Neural cell (in vitro differentiated cells): Measurements from ENCODE around the gene DHRS3.

ENCODE experiments used
- MXI1 ChIP-seq: fragments of 450-650 bp; conservative IDR thresholded peaks from 2 replicates; pipeline ENCODE4 v1.6.1; 2014; ENCODE audit warnings: antibody characterized with exemption, mild to moderate bottlenecking; ENCODE audit not compliant: poor library complexity, severe bottlenecking
- POLR2AphosphoS5 ChIP-seq: IDR thresholded peaks from 2 replicates; pipeline ENCODE4 v1.6.1; 2012
- TAF1 ChIP-seq: IDR thresholded peaks from 2 replicates; pipeline ENCODE4 v1.6.1; 2012; ENCODE audit warnings: low read depth
- TF ChIP-seq, protein P1 (sequence below): fragments of 450-650 bp; IDR thresholded peaks from 2 replicates; pipeline ENCODE4 v1.5.1; 2014; ENCODE audit warnings: antibody characterized with exemption, mild to moderate bottlenecking, moderate library complexity; ENCODE audit not compliant: poor library complexity, severe bottlenecking
- TF ChIP-seq, protein P2 (sequence below): IDR thresholded peaks from 2 replicates; pipeline ENCODE4 v1.6.1; 2012; ENCODE audit warnings: borderline replicate concordance

DNA sequence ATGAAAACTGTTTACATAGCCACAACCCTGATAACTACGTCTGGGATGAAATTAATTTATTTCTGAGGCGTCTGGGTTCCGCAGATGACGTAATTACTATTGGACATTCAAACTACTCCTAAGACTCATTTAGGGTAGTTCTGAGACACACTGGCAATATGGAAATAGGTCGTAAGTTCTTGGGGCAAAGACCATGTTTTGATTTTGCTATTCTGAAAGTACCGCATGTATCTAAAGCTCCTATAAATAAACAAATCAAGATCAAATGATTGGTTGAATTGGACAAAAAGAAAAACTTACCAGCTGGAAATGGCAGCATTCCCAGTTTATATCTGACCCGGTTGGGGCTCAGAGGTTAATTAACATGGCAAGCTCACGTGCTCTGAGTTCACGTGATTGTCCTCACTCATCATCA, 74.3 kb downstream of the DHRS3 start:
- TF ChIP-seq, protein P1, sequence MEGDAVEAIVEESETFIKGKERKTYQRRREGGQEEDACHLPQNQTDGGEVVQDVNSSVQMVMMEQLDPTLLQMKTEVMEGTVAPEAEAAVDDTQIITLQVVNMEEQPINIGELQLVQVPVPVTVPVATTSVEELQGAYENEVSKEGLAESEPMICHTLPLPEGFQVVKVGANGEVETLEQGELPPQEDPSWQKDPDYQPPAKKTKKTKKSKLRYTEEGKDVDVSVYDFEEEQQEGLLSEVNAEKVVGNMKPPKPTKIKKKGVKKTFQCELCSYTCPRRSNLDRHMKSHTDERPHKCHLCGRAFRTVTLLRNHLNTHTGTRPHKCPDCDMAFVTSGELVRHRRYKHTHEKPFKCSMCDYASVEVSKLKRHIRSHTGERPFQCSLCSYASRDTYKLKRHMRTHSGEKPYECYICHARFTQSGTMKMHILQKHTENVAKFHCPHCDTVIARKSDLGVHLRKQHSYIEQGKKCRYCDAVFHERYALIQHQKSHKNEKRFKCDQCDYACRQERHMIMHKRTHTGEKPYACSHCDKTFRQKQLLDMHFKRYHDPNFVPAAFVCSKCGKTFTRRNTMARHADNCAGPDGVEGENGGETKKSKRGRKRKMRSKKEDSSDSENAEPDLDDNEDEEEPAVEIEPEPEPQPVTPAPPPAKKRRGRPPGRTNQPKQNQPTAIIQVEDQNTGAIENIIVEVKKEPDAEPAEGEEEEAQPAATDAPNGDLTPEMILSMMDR = no peak
- TF ChIP-seq POLR2AphosphoS5 (no peak), TAF1 (no peak), MXI1 (no peak)
- TF ChIP-seq, protein P2, sequence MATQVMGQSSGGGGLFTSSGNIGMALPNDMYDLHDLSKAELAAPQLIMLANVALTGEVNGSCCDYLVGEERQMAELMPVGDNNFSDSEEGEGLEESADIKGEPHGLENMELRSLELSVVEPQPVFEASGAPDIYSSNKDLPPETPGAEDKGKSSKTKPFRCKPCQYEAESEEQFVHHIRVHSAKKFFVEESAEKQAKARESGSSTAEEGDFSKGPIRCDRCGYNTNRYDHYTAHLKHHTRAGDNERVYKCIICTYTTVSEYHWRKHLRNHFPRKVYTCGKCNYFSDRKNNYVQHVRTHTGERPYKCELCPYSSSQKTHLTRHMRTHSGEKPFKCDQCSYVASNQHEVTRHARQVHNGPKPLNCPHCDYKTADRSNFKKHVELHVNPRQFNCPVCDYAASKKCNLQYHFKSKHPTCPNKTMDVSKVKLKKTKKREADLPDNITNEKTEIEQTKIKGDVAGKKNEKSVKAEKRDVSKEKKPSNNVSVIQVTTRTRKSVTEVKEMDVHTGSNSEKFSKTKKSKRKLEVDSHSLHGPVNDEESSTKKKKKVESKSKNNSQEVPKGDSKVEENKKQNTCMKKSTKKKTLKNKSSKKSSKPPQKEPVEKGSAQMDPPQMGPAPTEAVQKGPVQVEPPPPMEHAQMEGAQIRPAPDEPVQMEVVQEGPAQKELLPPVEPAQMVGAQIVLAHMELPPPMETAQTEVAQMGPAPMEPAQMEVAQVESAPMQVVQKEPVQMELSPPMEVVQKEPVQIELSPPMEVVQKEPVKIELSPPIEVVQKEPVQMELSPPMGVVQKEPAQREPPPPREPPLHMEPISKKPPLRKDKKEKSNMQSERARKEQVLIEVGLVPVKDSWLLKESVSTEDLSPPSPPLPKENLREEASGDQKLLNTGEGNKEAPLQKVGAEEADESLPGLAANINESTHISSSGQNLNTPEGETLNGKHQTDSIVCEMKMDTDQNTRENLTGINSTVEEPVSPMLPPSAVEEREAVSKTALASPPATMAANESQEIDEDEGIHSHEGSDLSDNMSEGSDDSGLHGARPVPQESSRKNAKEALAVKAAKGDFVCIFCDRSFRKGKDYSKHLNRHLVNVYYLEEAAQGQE = no peak
